ENCODE results near the gene PKD2.

GRCh38 chr4:88033309-88033708 is 25.9 kb downstream of the PKD2 start:
- TF ChIP-seq CTCF (IDR thresholded peaks at IDR 0.05; ENCODE audit: low read depth, low read length) (peak; percentile 62), EZH2phosphoT487 (IDR thresholded peaks at IDR 0.05; ENCODE audit: low read depth) (no peak)

Measured in OCI-LY3 (cell line).